Activated CD8-positive, alpha-beta memory T cell treated with anti-CD3 and anti-CD28 coated beads for 1 hour (primary cell): ENCODE measurements around the gene ADGRV1.
"Not testable (repeated sequence)": the region's sequence is repeated elsewhere in the genome, so short reads cannot be mapped to it uniquely, and the experiment has no call there.

ENCODE experiments used
- DNase-seq, 2 donors: peaks; one replicate each; pipeline ENCODE4 v3.0.0-alpha.2; 2020; ENCODE audit warnings: low read depth in 1 of 2; ENCODE audit errors: extremely low read depth in 1 of 2

The ADGRV1 gene

DNA sequence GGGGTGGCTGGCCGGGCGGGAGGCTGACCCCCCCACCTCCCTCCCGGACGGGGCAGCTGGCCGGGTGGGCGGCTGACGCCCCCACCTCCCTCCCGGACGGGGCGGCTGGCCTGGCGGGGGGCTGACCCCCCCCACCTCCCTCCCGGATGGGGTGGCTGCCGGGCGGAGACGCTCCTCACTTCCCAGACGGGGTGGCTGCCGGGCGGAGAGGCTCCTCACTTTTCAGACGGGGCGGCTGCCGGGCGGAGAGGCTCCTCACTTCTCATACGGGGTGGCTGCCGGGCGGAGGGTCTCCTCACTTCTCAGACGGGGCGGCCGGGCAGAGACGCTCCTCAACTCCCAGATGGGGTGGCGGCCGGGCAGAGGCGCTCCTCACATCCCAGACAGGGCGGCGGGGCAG, 37.2 kb downstream of the ADGRV1 start:
- DNase-seq, result not testable (repeated sequence)

DNA sequence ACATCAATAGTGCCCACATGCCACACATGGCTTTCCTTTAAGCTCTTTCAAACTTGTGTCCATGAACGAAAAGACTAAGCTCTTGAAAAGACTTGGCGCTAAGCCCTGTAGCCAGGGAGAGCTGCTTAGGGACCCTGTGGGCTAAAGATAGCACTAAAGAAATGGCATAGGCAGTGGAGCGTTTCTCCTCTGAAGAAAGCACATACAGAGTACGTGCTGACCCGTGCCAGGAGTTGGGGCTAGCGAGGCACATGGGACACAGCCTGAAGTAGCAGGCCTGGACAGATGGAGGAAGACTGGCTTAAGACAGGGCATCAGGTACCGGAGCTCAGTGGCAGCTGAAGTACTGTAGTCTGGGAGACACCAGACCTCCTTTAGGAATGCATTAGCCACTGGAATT, 39.7 kb downstream of the ADGRV1 start:
- DNase-seq, result no peak

DNA sequence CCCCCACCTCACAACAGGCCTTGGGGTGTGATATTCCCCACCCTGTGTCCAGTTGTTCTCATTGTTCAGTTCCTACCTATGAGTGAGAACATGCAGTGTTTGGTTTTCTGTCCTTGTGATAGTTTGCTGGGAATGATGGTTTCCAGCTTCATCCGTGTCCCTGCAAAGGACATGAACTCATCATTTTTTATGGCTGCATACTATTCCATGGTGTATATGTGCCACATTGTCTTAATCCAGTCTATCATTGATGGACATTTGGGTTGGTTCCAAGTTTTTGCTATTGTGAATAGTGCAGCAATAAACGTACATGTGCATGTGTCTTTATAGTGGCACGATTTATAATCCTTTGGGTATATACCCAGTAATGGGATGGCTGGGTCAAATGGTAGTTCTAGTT, 41.7 kb downstream of the ADGRV1 start:
- not testable (repeated sequence) for DNase-seq

DNA sequence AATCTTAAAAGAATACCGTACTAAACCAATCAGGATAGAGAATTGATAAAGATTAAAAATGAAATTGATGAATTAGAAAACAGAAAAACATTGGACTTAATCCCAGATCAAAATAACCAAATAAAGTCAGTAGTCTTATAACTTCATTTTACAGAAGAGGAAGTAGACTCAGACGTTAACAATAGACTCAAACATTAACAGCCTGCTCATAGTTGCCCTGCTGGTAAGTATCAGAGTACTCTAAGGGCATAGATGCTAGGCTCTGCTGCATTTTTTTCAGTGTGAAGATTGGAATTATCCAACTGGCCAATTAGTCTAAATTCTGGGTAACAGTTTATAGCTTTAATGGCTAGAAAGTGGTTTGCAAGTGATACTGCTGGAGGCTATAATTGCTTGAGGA, 42.9 kb downstream of the ADGRV1 start:
- DNase-seq, result no peak

DNA sequence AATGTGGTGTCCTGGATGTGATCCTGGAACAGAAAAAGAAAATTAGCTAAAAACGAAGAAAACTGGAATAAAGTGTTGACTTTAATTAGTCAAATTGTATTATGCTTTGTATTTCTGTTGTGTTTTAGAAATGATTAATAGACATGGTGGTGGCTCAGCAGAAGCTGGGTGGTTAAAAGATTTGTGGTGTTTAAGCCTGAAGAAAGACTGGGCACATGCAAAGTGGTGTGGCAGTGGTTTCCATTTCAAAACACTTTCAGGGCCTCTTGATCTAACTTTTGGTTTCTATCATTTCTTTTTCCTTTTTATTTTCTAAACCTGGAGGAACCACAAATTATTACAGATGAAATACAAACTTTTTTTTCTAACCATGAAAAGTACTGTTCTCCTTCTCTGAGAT, 44.1 kb downstream of the ADGRV1 start:
- DNase-seq, result no peak

DNA sequence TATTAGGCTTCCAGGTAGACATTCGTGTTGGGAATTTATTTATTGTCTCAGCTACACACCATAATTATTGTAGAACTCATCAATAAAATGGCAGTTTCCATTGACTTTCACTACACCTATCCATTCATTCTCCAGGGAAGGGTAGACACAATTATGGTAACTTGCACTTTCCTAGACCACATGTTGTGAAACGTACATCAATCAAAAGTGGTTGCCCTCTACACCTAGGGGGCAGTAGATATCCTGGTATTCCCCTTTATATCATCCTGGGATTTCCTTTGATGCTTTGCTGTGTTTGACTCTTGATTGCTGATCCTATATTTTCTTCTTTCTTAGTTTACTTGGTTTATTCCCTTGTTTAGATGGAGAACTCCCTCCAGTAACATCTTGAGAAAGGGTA, 47.9 kb downstream of the ADGRV1 start:
- no peak for DNase-seq

DNA sequence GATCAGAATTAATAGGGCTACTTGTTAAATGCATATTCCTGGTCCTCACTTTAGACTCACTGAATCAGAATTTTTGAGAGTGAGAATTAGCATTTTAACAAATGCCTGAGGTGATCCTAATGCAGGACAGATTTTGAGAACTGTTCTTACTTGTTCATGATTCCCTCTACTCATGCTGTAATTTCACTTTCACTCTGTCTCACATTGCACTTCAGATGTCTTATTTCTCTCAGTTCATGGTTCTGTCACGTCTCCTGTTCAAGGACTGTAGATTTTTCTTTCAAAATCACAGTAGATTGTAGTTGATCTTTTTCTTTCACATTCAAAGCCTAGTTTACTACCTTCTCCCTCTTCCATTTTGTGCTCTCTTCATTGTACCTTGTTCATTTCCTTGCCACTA, 54.3 kb downstream of the ADGRV1 start:
- DNase-seq, result no peak

DNA sequence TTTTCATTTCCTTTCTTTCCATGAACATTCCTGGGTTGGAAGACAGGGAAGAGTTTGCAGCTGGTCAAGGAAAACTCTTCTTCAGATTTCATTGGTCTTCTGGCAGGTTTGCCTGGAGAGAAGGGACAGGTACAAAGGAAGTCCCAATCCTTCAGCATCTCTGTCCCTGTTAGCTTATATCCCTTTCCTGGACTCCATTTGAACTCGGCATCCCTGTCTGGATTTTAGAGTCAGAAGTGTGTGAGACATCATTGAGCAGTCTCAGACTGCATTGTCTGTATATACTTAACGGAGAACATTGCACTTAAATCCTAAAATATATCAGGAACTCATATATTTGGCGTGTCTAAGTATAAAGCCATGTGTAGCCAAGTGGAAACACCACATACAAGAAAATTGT, 54.9 kb downstream of the ADGRV1 start:
- no peak for DNase-seq

DNA sequence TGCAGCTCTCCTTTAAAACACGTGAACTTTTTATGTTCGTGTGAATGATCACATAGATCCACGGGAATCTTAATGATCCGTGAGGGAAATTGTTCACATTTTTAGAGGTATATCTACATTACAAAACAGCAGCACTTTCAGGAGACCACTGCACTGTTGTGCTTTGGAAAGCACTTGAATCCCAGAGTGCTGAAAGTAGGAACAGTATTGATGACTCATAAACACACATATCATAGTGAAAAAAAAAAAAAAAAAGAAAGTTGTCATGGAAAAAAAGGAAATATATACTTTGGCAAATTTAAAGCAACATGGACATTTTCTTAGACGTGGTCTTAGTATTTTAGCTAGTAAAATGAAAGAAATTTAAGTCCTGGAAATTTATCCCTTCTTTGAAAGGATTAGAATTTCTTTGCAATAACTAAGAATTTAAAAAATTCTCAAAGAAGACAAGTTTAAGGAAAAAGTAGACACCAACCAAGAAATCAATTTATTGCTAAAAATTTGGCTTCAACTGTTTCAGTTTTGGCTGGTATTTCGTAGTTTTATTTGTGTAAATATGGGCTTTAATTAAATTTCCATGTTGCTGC, 55.4 kb downstream of the ADGRV1 start:
- no peak for DNase-seq

DNA sequence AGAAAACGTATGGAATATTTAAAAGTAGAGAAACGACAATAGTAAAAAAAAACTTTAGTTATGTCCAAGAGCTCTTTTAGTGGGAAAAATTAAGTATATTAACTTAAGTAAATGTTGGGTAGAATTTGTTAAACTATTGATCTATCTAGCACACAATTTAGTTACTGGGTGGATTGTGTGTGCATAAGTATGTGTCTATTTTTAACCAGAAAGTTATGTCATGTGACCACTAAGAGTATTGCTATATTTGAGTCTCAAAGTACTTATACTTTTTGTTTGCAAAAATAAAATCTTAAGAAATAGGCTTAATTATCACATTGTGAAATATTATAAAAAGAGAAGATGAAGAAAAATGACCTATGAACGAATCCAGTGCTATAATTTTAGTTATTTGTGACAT, 56.8 kb downstream of the ADGRV1 start:
- DNase-seq, result no peak

DNA sequence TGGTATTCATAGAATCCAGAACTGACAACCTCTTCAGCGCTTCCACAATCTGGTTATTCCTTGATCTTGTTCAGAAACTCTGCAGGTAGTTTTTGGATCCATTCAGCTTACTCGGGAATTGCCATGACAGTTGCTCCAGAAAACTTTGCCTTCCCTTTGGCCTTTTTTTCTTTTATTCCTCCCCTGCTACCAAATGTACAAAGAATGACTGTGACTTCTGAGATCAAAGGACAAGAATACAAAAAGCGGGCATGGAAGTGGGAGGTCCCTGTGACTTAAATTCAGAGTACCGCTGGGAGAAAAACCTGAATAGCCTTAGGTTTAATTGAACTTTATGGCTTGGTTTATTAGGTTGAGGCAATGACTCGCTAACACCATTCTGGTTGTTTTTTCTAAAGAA, 59.5 kb downstream of the ADGRV1 start:
- DNase-seq, result no peak

DNA sequence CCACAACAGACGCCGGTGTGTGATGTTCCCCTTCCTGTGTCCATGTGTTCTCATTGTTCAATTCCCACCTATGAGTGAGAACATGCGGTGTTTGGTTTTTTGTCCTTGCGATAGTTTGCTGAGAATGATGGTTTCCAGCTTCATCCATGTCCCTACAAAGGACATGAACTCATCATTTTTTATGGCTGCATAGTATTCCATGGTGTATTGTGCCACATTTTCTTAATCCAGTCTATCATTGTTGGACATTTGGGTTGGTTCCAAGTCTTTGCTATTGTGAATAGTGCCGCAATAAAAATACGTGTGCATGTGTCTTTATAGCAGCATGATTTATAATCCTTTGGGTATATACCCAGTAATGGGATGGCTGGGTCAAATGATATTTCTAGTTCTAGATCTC, 61.2 kb downstream of the ADGRV1 start:
- not testable (repeated sequence) for DNase-seq

DNA sequence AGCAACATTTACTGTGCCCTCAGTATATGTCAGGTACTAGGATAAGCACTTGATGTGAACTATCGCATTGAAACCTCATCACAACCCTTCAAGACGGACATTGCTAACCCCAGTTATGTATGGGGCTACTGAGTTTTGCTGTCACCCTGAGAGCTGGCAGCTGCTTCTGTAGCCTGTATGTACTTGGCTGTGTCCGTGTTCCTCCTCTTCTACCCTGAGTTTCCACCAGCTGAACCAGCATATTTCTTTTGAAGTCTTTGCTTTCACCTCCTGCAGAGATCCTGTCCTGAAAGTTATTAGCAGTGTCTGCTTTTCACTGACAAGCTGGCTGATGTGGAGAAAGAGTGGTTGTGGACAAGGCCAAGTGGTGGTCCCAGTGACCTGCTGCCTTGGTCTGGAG, 63.3 kb downstream of the ADGRV1 start:
- DNase-seq, result no peak

DNA sequence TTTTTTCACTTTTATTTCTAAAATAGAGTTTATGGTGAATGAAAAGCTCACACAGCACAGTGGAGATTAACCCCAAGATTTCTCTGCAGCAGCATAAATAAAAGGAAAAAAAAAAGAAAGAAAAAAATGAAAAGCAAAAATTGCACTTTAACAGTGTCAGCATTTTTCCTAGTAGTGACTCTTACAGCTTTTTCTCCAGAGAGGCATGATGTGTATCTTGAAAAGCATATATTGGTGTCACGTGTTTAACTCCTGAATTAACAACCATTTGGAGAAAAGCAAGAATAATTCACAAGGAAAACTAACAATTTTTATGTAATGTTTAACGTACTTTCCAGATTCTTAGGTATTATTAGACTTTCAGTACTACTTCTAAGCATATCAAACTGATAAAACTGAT, 67.9 kb downstream of the ADGRV1 start:
- DNase-seq, result no peak

DNA sequence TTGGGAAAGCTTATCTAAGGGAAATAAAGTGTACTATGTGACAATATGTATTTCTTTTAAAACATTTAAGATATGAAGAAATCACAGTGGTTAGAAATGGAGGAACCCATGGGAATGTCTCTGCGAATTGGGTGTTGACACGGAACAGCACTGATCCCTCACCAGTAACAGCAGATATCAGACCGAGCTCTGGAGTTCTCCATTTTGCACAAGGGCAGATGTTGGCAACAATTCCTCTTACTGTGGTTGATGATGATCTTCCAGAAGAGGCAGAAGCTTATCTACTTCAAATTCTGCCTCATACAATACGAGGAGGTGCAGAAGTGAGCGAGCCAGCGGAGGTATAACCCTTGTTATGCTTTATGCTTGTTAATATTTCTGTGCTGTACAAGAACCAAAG, 69.9 kb downstream of the ADGRV1 start:
- DNase-seq, result no peak

DNA sequence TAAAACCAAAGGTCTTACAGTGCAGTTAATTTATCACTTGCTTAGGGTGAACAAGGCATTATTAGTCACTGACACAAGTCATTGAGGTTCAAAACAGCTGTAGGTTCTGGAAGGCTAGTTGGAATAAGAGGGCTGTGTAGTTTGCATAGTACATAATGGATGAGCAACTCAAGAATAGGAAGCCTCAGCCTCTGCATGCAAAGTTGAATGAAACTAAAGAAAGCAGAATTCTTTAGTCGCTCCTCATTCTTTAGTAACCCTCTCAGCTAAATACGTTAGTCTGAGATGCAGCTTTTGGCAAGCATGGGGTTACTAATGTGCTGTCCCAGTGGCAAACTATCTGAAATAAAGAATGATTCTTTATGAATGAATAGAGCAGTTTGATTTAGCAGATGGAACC, 74.2 kb downstream of the ADGRV1 start:
- no peak for DNase-seq

DNA sequence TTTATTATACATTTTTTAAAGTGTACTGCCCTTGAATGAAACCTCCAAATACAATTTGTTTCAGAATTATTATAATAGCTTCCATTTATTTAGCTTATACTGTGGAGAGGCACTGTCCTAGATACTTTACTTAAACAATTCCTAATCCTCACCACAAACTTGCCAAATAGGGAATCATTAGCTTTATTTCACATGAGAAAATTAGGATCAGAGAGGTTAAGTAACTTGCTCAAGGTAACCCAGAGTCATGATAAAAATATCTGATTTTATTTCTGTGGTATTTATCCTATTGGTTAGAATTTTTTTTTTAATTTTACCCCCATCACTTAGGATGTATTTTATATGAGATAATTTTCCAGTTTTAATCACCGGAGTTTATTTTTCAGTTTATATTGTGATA, 78.4 kb downstream of the ADGRV1 start:
- DNase-seq, result no peak

DNA sequence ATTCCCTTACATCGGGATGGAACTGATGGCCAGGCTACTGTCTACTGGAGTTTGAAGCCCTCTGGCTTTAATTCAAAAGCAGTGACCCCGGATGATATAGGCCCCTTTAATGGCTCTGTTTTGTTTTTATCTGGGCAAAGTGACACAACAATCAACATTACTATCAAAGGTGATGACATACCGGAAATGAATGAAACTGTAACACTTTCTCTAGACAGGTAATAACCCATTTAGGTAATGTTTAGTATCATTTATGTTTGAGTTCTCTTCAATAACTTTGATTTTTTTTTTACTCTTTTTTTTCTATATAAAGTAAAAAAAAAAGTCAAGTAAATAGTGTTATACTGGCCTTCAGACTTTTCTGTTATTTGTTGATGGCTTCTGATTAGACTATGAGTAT, 79.1 kb downstream of the ADGRV1 start:
- DNase-seq, result no peak

DNA sequence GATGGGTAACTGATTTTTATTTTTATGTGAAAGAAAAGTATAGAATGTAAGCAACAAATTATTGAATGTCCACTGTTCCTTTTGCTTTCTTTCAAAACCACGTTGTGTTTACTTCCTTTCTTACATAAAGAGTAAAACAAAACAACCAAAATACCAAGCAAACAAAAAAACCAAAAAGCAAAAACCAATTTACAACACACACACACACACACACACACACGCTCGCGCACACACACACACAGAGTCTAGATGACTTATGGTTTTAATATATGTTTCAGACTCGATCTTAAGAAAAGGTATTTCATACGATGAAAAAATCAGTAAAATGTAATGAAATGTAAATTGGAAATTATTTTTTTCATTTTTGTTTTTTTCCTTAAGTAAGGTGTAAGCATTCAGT, 80.3 kb downstream of the ADGRV1 start:
- DNase-seq, result no peak

DNA sequence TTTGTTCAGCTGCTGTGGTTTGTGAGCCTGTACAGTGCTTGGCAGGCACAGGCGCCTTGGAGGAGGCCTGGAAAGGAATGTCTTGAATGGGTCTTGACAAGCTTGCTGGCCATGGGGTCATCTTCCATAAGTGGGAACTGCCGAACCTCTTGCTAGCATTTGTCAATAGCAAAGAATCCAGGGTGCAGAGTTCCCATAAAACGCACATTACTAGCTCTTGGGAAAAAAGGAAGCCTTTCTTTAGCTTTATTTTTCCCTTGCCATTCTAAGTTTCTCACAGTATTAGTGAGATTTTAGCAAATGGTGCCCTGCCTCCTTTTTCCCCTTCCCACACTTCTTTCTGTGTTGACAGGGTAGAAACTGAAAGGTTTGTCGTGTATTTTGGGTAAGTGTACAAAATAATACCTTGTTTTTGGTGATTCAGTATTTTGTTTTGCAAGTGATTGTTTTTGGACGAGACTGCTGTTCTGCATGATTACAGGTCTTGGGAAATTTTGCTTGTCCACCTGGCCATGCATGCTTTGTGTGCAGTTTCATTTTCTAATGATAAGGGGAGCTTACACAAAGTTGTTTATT, 82.0 kb downstream of the ADGRV1 start:
- DNase-seq, result no peak

DNA sequence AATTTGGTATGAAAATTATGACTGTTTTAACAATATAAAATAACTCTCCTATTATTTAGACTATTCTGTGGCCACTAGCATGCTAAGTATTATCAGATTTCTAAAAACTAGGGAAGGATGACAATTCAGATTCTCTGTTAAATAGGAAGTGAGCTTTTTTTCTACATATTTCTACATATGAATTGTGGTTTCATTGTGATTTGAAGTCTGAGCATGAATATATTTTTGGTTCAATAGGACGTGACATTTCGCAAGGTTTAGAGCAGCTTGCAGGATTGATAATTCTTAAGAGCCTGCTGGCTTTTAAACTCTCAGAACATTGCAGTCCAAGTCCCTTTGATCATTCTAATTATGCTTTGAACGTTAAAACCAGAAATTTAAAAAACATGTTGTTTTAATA, 82.9 kb downstream of the ADGRV1 start:
- no peak for DNase-seq

DNA sequence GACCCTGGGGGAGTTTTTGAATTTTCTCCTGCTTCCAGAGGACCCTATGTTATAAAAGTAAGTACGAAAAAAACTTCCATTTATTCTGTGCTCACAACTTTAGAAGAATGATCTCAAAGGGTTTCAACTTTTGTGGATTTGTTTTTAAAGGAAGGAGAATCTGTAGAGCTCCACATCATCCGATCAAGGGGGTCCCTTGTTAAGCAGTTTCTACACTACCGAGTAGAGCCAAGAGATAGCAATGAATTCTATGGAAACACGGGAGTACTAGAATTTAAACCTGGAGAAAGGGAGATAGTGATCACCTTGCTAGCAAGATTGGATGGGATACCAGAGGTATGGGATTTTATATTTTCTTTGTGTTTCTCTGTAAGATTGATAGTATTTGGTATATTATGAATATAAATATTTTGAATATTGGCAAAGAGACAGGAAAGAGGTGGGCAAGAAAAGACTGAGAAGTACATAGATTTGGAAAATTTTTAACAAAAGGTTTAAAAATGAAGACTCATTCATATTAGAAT, 84.2 kb downstream of the ADGRV1 start:
- no peak for DNase-seq

DNA sequence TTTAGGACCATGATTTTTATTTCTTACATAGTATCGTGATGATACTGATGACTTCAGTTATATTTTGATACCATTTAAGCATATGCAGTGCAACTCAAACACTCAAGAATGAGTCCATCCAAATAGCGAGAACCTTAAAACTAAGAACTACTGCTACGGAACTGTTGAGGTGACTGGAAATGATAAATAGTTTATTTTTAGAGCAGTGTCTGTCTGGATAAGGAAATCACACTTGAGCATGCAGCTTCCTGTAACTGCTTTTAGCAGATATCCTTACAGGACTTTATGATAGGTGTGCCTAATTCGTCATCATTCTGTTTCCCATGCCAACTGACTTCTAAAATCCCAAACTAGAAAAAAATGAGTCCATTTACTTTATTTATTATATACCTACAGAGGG, 85.5 kb downstream of the ADGRV1 start:
- DNase-seq, result no peak
